K562 (cell line): ENCODE results near the gene CDH12. TPM values are rescaled to one million over a fixed set of nuclear protein-coding genes. Genes with fewer than 3 reads are reported as not detected.

Source experiments
- ATAC-seq: fragments of 200-7000 bp; cut with Tn5 transposase; 3 replicates; pipeline ENCODE4 v1.9.1; 2020; ENCODE audit warnings: moderate library complexity
- BruUV-seq: library from RNA; stranded (reverse); fragments of 400-500 nt; replicated peaks from 2 replicates; lab custom pipeline; 2021; lab: Mats Ljungman, UMichigan
- CTCF ChIA-PET: fragments of 300-600 bp; formaldehyde crosslinking; extraction: SDS; loops from one replicate; lab custom pipeline; 2021; ENCODE audit warnings: low intra/inter-chr PET ratio; lab: Yijun Ruan, JAX
- POLR2A ChIA-PET: fragments of 300-600, 350-650 bp; sonication (Branson Sonifier 250); formaldehyde crosslinking; extraction: SDS; loops from one replicate; lab custom pipeline; 2021; ENCODE audit warnings: antibody characterized with exemption, inconsistent platforms; lab: Yijun Ruan, JAX
- DNase-seq, 4 experiments: peaks; one replicate each; pipeline versions ENCODE4 v3.0.0 to v3.0.0-alpha.2; 2011 to 2018; ENCODE audit warnings: low spot score in 3 of 4, mixed read lengths in 3 of 4; ENCODE audit errors: extremely low read depth in 1 of 4
- FAIRE-seq: peaks from 2 replicates; lab custom pipeline; 2011; peaks lifted over from hg19 to GRCh38; lab: Jason Lieb, UNC
- H2AFZ ChIP-seq: 2 replicates; pipeline ENCODE4 v1.6.0; 2011; ENCODE audit warnings: low read depth, low read length, control low read depth, inconsistent platforms
- H3K27ac ChIP-seq: fragments of 200-600 bp; 3 replicates; pipeline ENCODE4 v1.8.0; 2011; ENCODE audit warnings: low read depth, mild to moderate bottlenecking, control low read depth, inconsistent platforms, low read length, moderate library complexity, mixed read lengths; ENCODE audit errors: extremely low read depth
- H3K27me3 ChIP-seq, 2 experiments: fragments of 300-600 bp in 1 of 2; 2 replicates in 1 of 2; 3 replicates in 1 of 2; pipeline versions ENCODE4 v1.6.0 to v1.8.0; 2011; ENCODE audit warnings: inconsistent platforms in 2 of 2, low read length in 2 of 2, mild to moderate bottlenecking in 1 of 2, mixed read lengths in 1 of 2, moderate library complexity in 1 of 2; ENCODE audit not compliant: control insufficient read depth in 2 of 2, insufficient read depth in 2 of 2
- H3K36me3 ChIP-seq: fragments of 300-600 bp; 3 replicates; pipeline ENCODE4 v1.8.0; 2011; ENCODE audit warnings: mild to moderate bottlenecking, low read length, inconsistent platforms; ENCODE audit not compliant: control insufficient read depth, insufficient read depth
- H3K4me1 ChIP-seq, 2 experiments: fragments of 200-600 bp in 1 of 2; replicated peaks in 1 of 2; 2 replicates in 1 of 2; 3 replicates in 1 of 2; pipeline versions ENCODE4 v1.5.1 to v1.8.0; 2011; ENCODE audit warnings: inconsistent platforms in 2 of 2, low read length in 2 of 2, mild to moderate bottlenecking in 1 of 2, mixed read lengths in 1 of 2, moderate library complexity in 1 of 2; ENCODE audit not compliant: control insufficient read depth in 2 of 2, insufficient read depth in 2 of 2
- H3K4me2 ChIP-seq: 2 replicates; pipeline ENCODE4 v1.6.1; 2011; ENCODE audit warnings: low read length, control low read depth, inconsistent platforms, mixed read lengths; ENCODE audit not compliant: insufficient read depth
- H3K4me3 ChIP-seq: fragments of 200-600 bp; sonication (generic), shearing (Covaris generic); 2 replicates; pipeline ENCODE4 v1.5.1; 2016; ENCODE audit warnings: control low read depth, inconsistent platforms
- H3K79me2 ChIP-seq: fragments of 200-600 bp; 3 replicates; pipeline ENCODE4 v1.8.0; 2011; ENCODE audit warnings: low read length, inconsistent platforms; ENCODE audit not compliant: control insufficient read depth, insufficient read depth
- H3K9ac ChIP-seq, 2 experiments: 2 replicates each; pipeline versions ENCODE4 v1.6.0 to v1.6.1; 2011; ENCODE audit warnings: low read depth in 2 of 2, low read length in 2 of 2, control low read depth in 1 of 2, inconsistent platforms in 1 of 2, mild to moderate bottlenecking in 1 of 2, mixed read lengths in 1 of 2; ENCODE audit not compliant: insufficient read depth in 1 of 2
- H3K9me1 ChIP-seq: one replicate; pipeline ENCODE4 v1.6.0; 2011; ENCODE audit warnings: inconsistent platforms, mild to moderate bottlenecking, low read length, moderate library complexity; ENCODE audit not compliant: control insufficient read depth, insufficient read depth
- H3K9me3 ChIP-seq: replicated peaks from 2 replicates; pipeline ENCODE4 v1.5.1; 2011; ENCODE audit warnings: low read depth, low read length, inconsistent platforms; ENCODE audit not compliant: control insufficient read depth, insufficient read depth
- H4K20me1 ChIP-seq: replicated peaks from 2 replicates; pipeline ENCODE4 v1.6.1; 2011; ENCODE audit warnings: low read length, inconsistent platforms, mixed read lengths; ENCODE audit not compliant: control insufficient read depth, insufficient read depth
- CREB3L1 ChIP-seq: fragments of 450-650 bp; IDR thresholded peaks from 2 replicates; pipeline ENCODE4 v1.6.1; 2014; ENCODE audit warnings: low read depth, mild to moderate bottlenecking, moderate library complexity, borderline replicate concordance
- EZH2 ChIP-seq: IDR thresholded peaks from 2 replicates; pipeline ENCODE4 v1.6.1; 2012; ENCODE audit warnings: low read depth, mild to moderate bottlenecking, inconsistent platforms, low read length, borderline replicate concordance
- ILK ChIP-seq: fragments of 450-650 bp; IDR thresholded peaks from 2 replicates; pipeline ENCODE4 v1.6.1; 2016; ENCODE audit warnings: missing genetic modification characterization, low read depth, mild to moderate bottlenecking, missing compliant biosample characterization, moderate library complexity, borderline replicate concordance
- KLF13 ChIP-seq: fragments of 450-650 bp; IDR thresholded peaks from 2 replicates; pipeline ENCODE4 v1.6.1; 2016; ENCODE audit warnings: missing genetic modification characterization, low read depth, mild to moderate bottlenecking, missing compliant biosample characterization, moderate library complexity, borderline replicate concordance
- MIER1 ChIP-seq: fragments of 450-650 bp; IDR thresholded peaks from 2 replicates; pipeline ENCODE4 v1.6.1; 2016; ENCODE audit warnings: antibody characterized with exemption, mild to moderate bottlenecking, low read depth
- NKRF ChIP-seq: fragments of 450-650 bp; IDR thresholded peaks from 2 replicates; pipeline ENCODE4 v1.6.1; 2016; ENCODE audit warnings: borderline replicate concordance
- RFX7 ChIP-seq: fragments of 250-450 bp; sonication (Bioruptor Pico); IDR thresholded peaks from 2 replicates; pipeline ENCODE4 v1.5.1; 2021; ENCODE audit warnings: mild to moderate bottlenecking
- TAF9B ChIP-seq: fragments of 450-650 bp; IDR thresholded peaks from 2 replicates; pipeline ENCODE4 v1.6.1; 2018; ENCODE audit warnings: mild to moderate bottlenecking; ENCODE audit not compliant: partially characterized antibody
- ZNF407 ChIP-seq: fragments of 450-650 bp; IDR thresholded peaks from 2 replicates; pipeline ENCODE4 v1.6.1; 2016; ENCODE audit warnings: low read depth
- ZNF79 ChIP-seq: fragments of 250-450 bp; sonication (Bioruptor Pico); IDR thresholded peaks from 2 replicates; pipeline ENCODE4 v1.4.0; 2020; ENCODE audit warnings: low read depth, mild to moderate bottlenecking, moderate library complexity
- in situ Hi-C: fragments of 300-500 bp; cut with MboI; formaldehyde crosslinking; loops from 4 replicates; pipeline ENCODE4 v1.15.0; 2018; ENCODE audit warnings: inconsistent platforms, mixed read lengths
- intact Hi-C: fragments of 100-400 bp; cut with micrococcal nuclease; formaldehyde crosslinking; loops from 2 replicates; pipeline ENCODE4 v1.14.2; 2022
- polyA plus RNA-seq, 8 experiments: library from polyadenylated mRNA; depleted of rRNA in 4 of 8; stranded (reverse) in 5 of 8; unstranded in 3 of 8; fragments of >200 nt; fragmentation: Nextera tagmentation in 2 of 8; fragmentation: Illumina TruSeq in 1 of 8; extraction: Ambion mirVana in 2 of 8; extraction: Trizol in 1 of 8; gene quantifications; 2 replicates each; pipeline versions ENCODE4 v1.2.1 to v1.2.3, GENCODE V29; 2011 to 2014; ENCODE audit warnings: inconsistent platforms in 1 of 8, missing spikeins in 1 of 8
- total RNA-seq, 7 experiments: library from RNA; depleted of rRNA in 6 of 7; stranded (reverse); fragments of >200 nt in 6 of 7; fragmentation: Illumina TruSeq in 2 of 7; extraction: Trizol in 2 of 7; gene quantifications; 2 replicates each; pipeline versions ENCODE4 v1.2.1 to v1.2.3, GENCODE V29; 2011 to 2021; ENCODE audit warnings: low replicate concordance in 1 of 7

The CDH12 gene
- total and polyA plus RNA-seq, 9 of the 15 experiments (the other 6 are each of a cell fraction or from before 2014, with no cell fraction given), result 0.03 to 1.7 (median 0.37) TPM

- Histone ChIP-seq H4K20me1 (no peaks in the 10 kb centered on the region), H2AFZ (no peak overlapping the region), H3K27ac (no peak overlapping the region), H3K36me3 (no peaks in the 10 kb centered on the region), H3K4me2 (no peak overlapping the region), H3K4me1 (no peaks in the 10 kb centered on the region), H3K9me1 (no peaks in the 10 kb centered on the region), H3K27me3 (no peaks in the 10 kb centered on the region), H3K4me3 (no peak overlapping the region), H3K9ac (no peak overlapping the region), H3K79me2 (no peaks in the 10 kb centered on the region), H3K9me3 (peaks cover 3% of the 10 kb centered on the region)
- ChIA-PET POLR2A (no interaction called here), CTCF (no interaction called here)
- in situ Hi-C loops (no loop called here), intact Hi-C loops (no loop called here)
- ATAC-seq (no peak), DNase-seq (no peak), FAIRE-seq (no peak)
- no TSS peak for BruUV-seq
- TF ChIP-seq RFX7 (CRISPR knock-in tag), result no peak
- no peak for TF ChIP-seq MIER1
- TF ChIP-seq ZNF407, result no peak
- TF ChIP-seq CREB3L1, result no peak
- TF ChIP-seq TAF9B, result no peak
- TF ChIP-seq ILK (tag), result no peak
- no peak for TF ChIP-seq ZNF79 (CRISPR knock-in tag)
- TF ChIP-seq KLF13 (tag), result no peak
- no peak for TF ChIP-seq EZH2
- no peak for TF ChIP-seq NKRF
Measured at GRCh38 chr5:22604711-22605110, 248.4 kb downstream of the CDH12 start.
